Measurements from ENCODE around the gene DPF1. TPM values are rescaled to one million over a fixed set of nuclear protein-coding genes. Genes with fewer than 3 reads are reported as not detected.

Gene DPF1
- total RNA-seq, 1 donor from 2014 or later = not detected

DNA sequence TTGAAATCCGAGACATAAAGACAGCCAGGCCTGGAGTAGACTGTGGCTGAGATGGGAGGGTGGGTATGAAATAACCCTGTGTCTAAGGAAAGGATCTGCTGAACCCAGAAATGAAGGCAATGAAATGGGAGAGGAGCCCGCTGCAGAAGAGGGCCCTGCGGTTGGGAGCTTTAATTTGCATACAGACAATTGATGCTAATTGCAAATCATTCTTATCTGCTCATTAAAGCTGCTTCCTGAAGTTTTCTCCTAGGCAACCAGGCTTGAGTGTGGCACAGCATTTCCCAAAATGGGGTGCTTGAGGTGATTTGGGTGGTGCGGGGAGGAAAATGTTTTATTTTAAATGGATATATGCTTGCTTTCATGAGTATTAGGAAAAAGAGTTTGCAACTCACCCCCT is 55.4 kb downstream of the DPF1 start:
- no peak for DNase-seq

GRCh38 chr19:38165335-38165734 is 58.7 kb downstream of the DPF1 start:
- intact Hi-C loops (cut with DNase I) = no loop called here

More for the DNA sequence above, 55.4 kb downstream of the DPF1 start:
- Histone ChIP-seq H3K27me3 (ENCODE audit: low read depth) (no peaks in the 10 kb centered on the region), H3K36me3 (peaks cover 53% of the 10 kb centered on the region), H3K27ac (no peak overlapping the region), H3K4me1 (no peaks in the 10 kb centered on the region), H3K9me3 (no peaks in the 10 kb centered on the region), H3K4me3 (no peak overlapping the region)
- no peak for ATAC-seq
- TF ChIP-seq, protein P1, sequence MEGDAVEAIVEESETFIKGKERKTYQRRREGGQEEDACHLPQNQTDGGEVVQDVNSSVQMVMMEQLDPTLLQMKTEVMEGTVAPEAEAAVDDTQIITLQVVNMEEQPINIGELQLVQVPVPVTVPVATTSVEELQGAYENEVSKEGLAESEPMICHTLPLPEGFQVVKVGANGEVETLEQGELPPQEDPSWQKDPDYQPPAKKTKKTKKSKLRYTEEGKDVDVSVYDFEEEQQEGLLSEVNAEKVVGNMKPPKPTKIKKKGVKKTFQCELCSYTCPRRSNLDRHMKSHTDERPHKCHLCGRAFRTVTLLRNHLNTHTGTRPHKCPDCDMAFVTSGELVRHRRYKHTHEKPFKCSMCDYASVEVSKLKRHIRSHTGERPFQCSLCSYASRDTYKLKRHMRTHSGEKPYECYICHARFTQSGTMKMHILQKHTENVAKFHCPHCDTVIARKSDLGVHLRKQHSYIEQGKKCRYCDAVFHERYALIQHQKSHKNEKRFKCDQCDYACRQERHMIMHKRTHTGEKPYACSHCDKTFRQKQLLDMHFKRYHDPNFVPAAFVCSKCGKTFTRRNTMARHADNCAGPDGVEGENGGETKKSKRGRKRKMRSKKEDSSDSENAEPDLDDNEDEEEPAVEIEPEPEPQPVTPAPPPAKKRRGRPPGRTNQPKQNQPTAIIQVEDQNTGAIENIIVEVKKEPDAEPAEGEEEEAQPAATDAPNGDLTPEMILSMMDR (IDR thresholded peaks at IDR 0.05) = no peak
- intact Hi-C loops (cut with DNase I) = no loop called here

DNA sequence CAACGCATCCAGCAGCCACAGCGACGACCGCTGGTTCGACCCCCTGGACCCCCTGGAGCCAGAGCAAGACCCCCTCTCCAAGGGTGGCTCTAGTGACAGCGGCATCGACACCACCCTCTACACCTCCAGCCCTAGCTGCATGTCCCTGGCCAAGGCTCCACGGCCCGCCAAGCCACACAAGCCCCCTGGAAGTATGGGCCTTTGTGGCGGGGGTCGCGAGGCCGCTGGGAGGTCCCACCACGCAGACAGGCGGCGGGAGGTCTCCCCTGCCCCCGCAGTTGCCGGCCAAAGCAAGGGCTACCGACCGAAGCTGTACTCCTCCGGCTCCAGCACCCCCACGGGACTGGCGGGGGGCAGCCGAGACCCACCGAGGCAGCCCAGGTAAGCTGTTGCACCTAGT is 59.5 kb downstream of the DPF1 start:
- H3K9me3 ChIP-seq = peaks cover 9% of the 10 kb centered on the region
- no peak for ATAC-seq
- TF ChIP-seq, protein P1 (IDR thresholded peaks at IDR 0.05) = no peak
- intact Hi-C loops (cut with DNase I) = no loop called here
- H3K36me3 ChIP-seq = peaks cover 78% of the 10 kb centered on the region
- no peak overlapping the region for H3K27ac ChIP-seq
- H3K27me3 ChIP-seq (ENCODE audit: low read depth) = no peaks in the 10 kb centered on the region
- H3K4me1 ChIP-seq = no peaks in the 10 kb centered on the region
- H3K4me3 ChIP-seq = no peak overlapping the region
- DNase-seq = no peak

More at GRCh38 chr19:38165335-38165734, 58.7 kb downstream of the DPF1 start:
- ATAC-seq (no peak), DNase-seq (no peak)
- TF ChIP-seq, protein P1 (IDR thresholded peaks at IDR 0.05) = no peak
- Histone ChIP-seq H3K27me3 (ENCODE audit: low read depth) (no peaks in the 10 kb centered on the region), H3K9me3 (peaks cover 9% of the 10 kb centered on the region), H3K36me3 (peaks cover 70% of the 10 kb centered on the region), H3K4me3 (no peak overlapping the region), H3K4me1 (no peaks in the 10 kb centered on the region), H3K27ac (no peak overlapping the region)

GRCh38 chr19:38163419-38164290 is 60.4 kb downstream of the DPF1 start:
- Histone ChIP-seq H3K4me3 (no peak overlapping the region), H3K4me1 (no peaks in the 10 kb centered on the region), H3K9me3 (peaks cover 9% of the 10 kb centered on the region), H3K36me3 (peaks cover 85% of the 10 kb centered on the region), H3K27me3 (ENCODE audit: low read depth) (no peaks in the 10 kb centered on the region), H3K27ac (no peak overlapping the region)
- TF ChIP-seq, protein P1 (IDR thresholded peaks at IDR 0.05) = no peak
- intact Hi-C loops (cut with DNase I) = no loop called here
- DNase-seq = no peak
- ATAC-seq = no peak

- Histone ChIP-seq H3K27me3 (ENCODE audit: low read depth) (no peaks in the 10 kb centered on the region), H3K4me1 (no peaks in the 10 kb centered on the region), H3K27ac (no peak overlapping the region), H3K9me3 (peaks cover 9% of the 10 kb centered on the region), H3K4me3 (no peak overlapping the region), H3K36me3 (peaks cover 74% of the 10 kb centered on the region)
- no peak for ATAC-seq
- intact Hi-C loops (cut with DNase I) = no loop called here
- no peak for DNase-seq
- TF ChIP-seq, protein P1 (IDR thresholded peaks at IDR 0.05) = no peak
Observed at GRCh38 chr19:38162632-38163031, 61.4 kb downstream of the DPF1 start.
